ENCODE results near the gene FALEC. TPM values are rescaled to one million over a fixed set of nuclear protein-coding genes. Genes with fewer than 3 reads are reported as not detected.

FALEC gene
- total and polyA plus RNA-seq, 2 experiments from 2014 or later: 1.7 TPM; not detected in 1

DNA sequence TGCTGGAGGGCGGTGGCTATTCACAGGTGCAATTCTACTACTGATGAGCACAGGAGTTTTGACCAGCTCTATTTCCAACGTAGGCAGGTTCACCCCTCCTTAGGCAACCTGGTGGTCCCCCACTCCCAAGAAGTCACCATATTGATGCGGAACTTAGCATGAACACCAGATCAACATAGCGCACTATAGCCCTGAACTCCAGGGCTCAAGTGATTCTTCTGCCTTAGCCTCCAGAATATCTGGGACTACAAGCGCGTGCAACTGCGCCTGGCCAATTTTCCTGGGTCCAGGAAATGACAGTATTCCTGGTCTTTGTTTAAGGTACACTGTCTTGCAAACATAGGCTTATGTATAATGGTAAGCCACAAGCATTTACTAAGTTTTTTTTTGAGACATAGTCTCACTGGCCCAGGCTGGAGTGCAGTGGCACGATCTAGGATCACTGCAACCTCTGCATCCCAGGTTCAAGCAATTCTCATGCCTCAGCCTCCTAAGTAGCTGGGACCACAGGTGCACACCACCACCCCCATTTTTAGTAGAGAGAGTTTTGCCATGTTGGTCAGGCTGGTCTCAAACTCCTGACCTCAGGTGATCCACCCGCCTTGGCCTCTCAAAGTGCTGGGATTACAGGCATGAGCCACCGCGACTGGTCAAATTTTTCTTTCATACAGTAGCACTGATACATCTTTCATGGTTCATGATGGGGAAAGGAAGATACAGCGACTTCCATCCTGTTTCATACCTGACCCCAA is 51.2 kb downstream of the FALEC start:
- ATAC-seq (no peak), DNase-seq (ENCODE audit: low spot score) (no peak)
- no peaks in the 10 kb centered on the region for H3K9me2 ChIP-seq (ENCODE audit: insufficient read depth)
- H3K4me2 ChIP-seq: peak overlapping the region; percentile 59
- H3K4me3 ChIP-seq: peak overlapping the region; percentile 35; the same call in 1 of the 2 replicates
- H3F3A ChIP-seq (replicated peaks; ENCODE audit: low read depth): peaks cover 29% of the 10 kb centered on the region
- H3K4me1 Mint-ChIP-seq: peaks cover 69% of the 10 kb centered on the region
- H3K27me3 Mint-ChIP-seq (ENCODE audit: insufficient read depth, low read depth, poor library complexity): peaks cover 54% of the 10 kb centered on the region
- H3K9me3 Mint-ChIP-seq: no peaks in the 10 kb centered on the region
- peaks cover 24% of the 10 kb centered on the region; the same call in 2 of the 3 replicates for H3K36me3 Mint-ChIP-seq (ENCODE audit: low read depth)
- H3K36me3 ChIP-seq (ENCODE audit: insufficient read depth): no peaks in the 10 kb centered on the region
- peaks cover 47% of the 10 kb centered on the region for H3K4me1 ChIP-seq (ENCODE audit: insufficient read depth)
- TF ChIP-seq, protein P1, sequence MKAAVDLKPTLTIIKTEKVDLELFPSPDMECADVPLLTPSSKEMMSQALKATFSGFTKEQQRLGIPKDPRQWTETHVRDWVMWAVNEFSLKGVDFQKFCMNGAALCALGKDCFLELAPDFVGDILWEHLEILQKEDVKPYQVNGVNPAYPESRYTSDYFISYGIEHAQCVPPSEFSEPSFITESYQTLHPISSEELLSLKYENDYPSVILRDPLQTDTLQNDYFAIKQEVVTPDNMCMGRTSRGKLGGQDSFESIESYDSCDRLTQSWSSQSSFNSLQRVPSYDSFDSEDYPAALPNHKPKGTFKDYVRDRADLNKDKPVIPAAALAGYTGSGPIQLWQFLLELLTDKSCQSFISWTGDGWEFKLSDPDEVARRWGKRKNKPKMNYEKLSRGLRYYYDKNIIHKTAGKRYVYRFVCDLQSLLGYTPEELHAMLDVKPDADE (IDR thresholded peaks at IDR 0.05): no peak
- TF ChIP-seq EZH2phosphoT487 (IDR thresholded peaks at IDR 0.05; ENCODE audit: unreplicated experiment): no peak
- no peak for TF ChIP-seq CTCF (conservative IDR thresholded peaks at IDR 0.05; ENCODE audit: low read depth in 2 of 2)
- no peak for TF ChIP-seq REST (IDR thresholded peaks at IDR 0.05; ENCODE audit: unreplicated experiment)
- TF ChIP-seq EZH2 (IDR thresholded peaks at IDR 0.05; ENCODE audit: low read depth, unreplicated experiment): no peak
- TF ChIP-seq POLR2AphosphoS5 (IDR thresholded peaks at IDR 0.05; ENCODE audit: low read depth): no peak
- TF ChIP-seq ZNF331 (CRISPR knock-in tag; IDR thresholded peaks at IDR 0.05; ENCODE audit: low read depth): no peak
- no peak for TF ChIP-seq CREB1 (CRISPR knock-in tag; IDR thresholded peaks at IDR 0.05; ENCODE audit: low read depth)
- TF ChIP-seq NANOG (IDR thresholded peaks at IDR 0.05; ENCODE audit: borderline replicate concordance): no peak
- no peak for TF ChIP-seq STAT1 (IDR thresholded peaks at IDR 0.05; ENCODE audit: unreplicated experiment)
- TF ChIP-seq ZNF114 (CRISPR knock-in tag; IDR thresholded peaks at IDR 0.05): no peak
- no peak for TF ChIP-seq ZNF462 (CRISPR knock-in tag; IDR thresholded peaks at IDR 0.05)
- peak overlapping the region; percentile 99 for H3K27ac ChIP-seq (ENCODE audit: low read depth)
- H2AFZ ChIP-seq: no peak overlapping the region
- H3K79me2 ChIP-seq (replicated peaks; ENCODE audit: insufficient read depth): peaks cover 50% of the 10 kb centered on the region
- H3K4me3 Mint-ChIP-seq: peak overlapping the region; percentile 61
- no peaks in the 10 kb centered on the region for H4K20me1 ChIP-seq (replicated peaks; ENCODE audit: insufficient read depth)
- no peaks in the 10 kb centered on the region for H3K27me3 ChIP-seq (ENCODE audit: insufficient read depth)
- peak overlapping the region; percentile 97 for H3K27ac Mint-ChIP-seq

All from GM23338 (cell line).